Mesenchymal stem cell (in vitro differentiated cells and primary cell): ENCODE results near the gene DUS2.
"Not testable (repeated sequence)": the region's sequence is repeated elsewhere in the genome, so short reads cannot be mapped to it uniquely, and the experiment has no call there.

Experiments used
- DNase-seq: peaks from one replicate; pipeline ENCODE4 v3.0.0-alpha.2; 2013
- H2AFZ ChIP-seq: one replicate; pipeline ENCODE4 v1.6.1; 2013; ENCODE audit warnings: low read depth, mild to moderate bottlenecking, control low read depth, inconsistent platforms, low read length, moderate library complexity
- H2AK5ac ChIP-seq: 2 replicates; pipeline ENCODE4 v1.6.1; 2013; ENCODE audit warnings: low read length, moderate library complexity, mild to moderate bottlenecking, inconsistent platforms; ENCODE audit not compliant: severe bottlenecking
- H2BK120ac ChIP-seq: one replicate; pipeline ENCODE4 v1.6.1; 2013; ENCODE audit warnings: low read depth, mild to moderate bottlenecking, inconsistent platforms, low read length, moderate library complexity
- H2BK12ac ChIP-seq, 2 experiments: one replicate each; pipeline ENCODE4 v1.6.1; 2013; ENCODE audit warnings: inconsistent platforms in 2 of 2, low read length in 2 of 2, mild to moderate bottlenecking in 2 of 2, moderate library complexity in 2 of 2, control low read depth in 1 of 2
- H2BK15ac ChIP-seq: one replicate; pipeline ENCODE4 v1.6.1; 2013; ENCODE audit warnings: mild to moderate bottlenecking, low read depth, inconsistent platforms; ENCODE audit not compliant: poor library complexity, severe bottlenecking
- H2BK5ac ChIP-seq: 2 replicates; pipeline ENCODE4 v1.6.1; 2013; ENCODE audit warnings: low read depth, mild to moderate bottlenecking, low read length, control low read depth, inconsistent platforms; ENCODE audit not compliant: poor library complexity, severe bottlenecking
- H3K14ac ChIP-seq, 2 experiments: one replicate each; pipeline ENCODE4 v1.6.1; 2013; ENCODE audit warnings: inconsistent platforms in 2 of 2, low read length in 2 of 2, control low read depth in 1 of 2, mild to moderate bottlenecking in 1 of 2, moderate library complexity in 1 of 2
- H3K18ac ChIP-seq, 2 experiments: one replicate each; pipeline ENCODE4 v1.6.1; 2013; ENCODE audit warnings: inconsistent platforms in 2 of 2, low read length in 2 of 2, control low read depth in 1 of 2, low read depth in 1 of 2, mild to moderate bottlenecking in 1 of 2
- H3K23ac ChIP-seq, 2 experiments: one replicate each; pipeline ENCODE4 v1.6.1; 2013; ENCODE audit warnings: inconsistent platforms in 2 of 2, low read length in 2 of 2, mild to moderate bottlenecking in 2 of 2, moderate library complexity in 2 of 2, control low read depth in 1 of 2
- H3K27ac ChIP-seq: 2 replicates; pipeline ENCODE4 v1.5.1; 2013; ENCODE audit warnings: mild to moderate bottlenecking, moderate library complexity, low read length, control low read depth, inconsistent platforms; ENCODE audit not compliant: poor library complexity, severe bottlenecking
- H3K27me3 ChIP-seq, 2 experiments: 2 replicates each; pipeline versions ENCODE4 v1.6.1 to v1.7.0; 2013; ENCODE audit warnings: low read length in 2 of 2, mild to moderate bottlenecking in 2 of 2, moderate library complexity in 2 of 2, control low read depth in 1 of 2, inconsistent platforms in 1 of 2; ENCODE audit not compliant: control insufficient read depth in 1 of 2, insufficient read depth in 1 of 2
- H3K36me3 ChIP-seq, 2 experiments: 2 replicates each; pipeline versions ENCODE4 v1.6.1 to v1.7.0; 2013; ENCODE audit warnings: low read length in 2 of 2, control low read depth in 1 of 2, inconsistent platforms in 1 of 2, low read depth in 1 of 2, mild to moderate bottlenecking in 1 of 2; ENCODE audit not compliant: insufficient read depth in 2 of 2, control insufficient read depth in 1 of 2
- H3K4ac ChIP-seq, 2 experiments: one replicate each; pipeline ENCODE4 v1.6.1; 2013; ENCODE audit warnings: inconsistent platforms in 2 of 2, low read length in 2 of 2, mild to moderate bottlenecking in 2 of 2, moderate library complexity in 2 of 2, control low read depth in 1 of 2, low read depth in 1 of 2
- H3K4me1 ChIP-seq: 2 replicates; pipeline ENCODE4 v1.6.1; 2013; ENCODE audit warnings: low read depth, low read length, control low read depth; ENCODE audit not compliant: control insufficient read depth, insufficient read depth
- H3K4me2 ChIP-seq: 2 replicates; pipeline ENCODE4 v1.6.1; 2013; ENCODE audit warnings: low read length, mild to moderate bottlenecking, inconsistent platforms; ENCODE audit not compliant: poor library complexity, severe bottlenecking
- H3K4me3 ChIP-seq, 2 experiments: 2 replicates each; pipeline versions ENCODE4 v1.5.1 to v1.7.0; 2013; ENCODE audit warnings: low read length in 2 of 2, mild to moderate bottlenecking in 2 of 2, control low read depth in 1 of 2, low read depth in 1 of 2; ENCODE audit not compliant: insufficient read depth in 1 of 2
- H3K79me1 ChIP-seq: replicated peaks from 2 replicates; pipeline ENCODE4 v1.6.1; 2013; ENCODE audit warnings: mild to moderate bottlenecking, control low read depth, low read length, inconsistent platforms; ENCODE audit not compliant: poor library complexity, severe bottlenecking
- H3K9ac ChIP-seq: 2 replicates; pipeline ENCODE4 v1.7.0; 2013; ENCODE audit warnings: mild to moderate bottlenecking, low read length, moderate library complexity
- H3K9me3 ChIP-seq: 2 replicates; pipeline ENCODE4 v1.7.0; 2013; ENCODE audit warnings: mild to moderate bottlenecking, low read length; ENCODE audit not compliant: control insufficient read depth
- H4K8ac ChIP-seq: one replicate; pipeline ENCODE4 v1.6.1; 2013; ENCODE audit warnings: inconsistent platforms, mild to moderate bottlenecking, low read length, moderate library complexity
- H4K91ac ChIP-seq: one replicate; pipeline ENCODE4 v1.6.1; 2013; ENCODE audit warnings: mild to moderate bottlenecking, low read length, inconsistent platforms
- WGBS: methylation state at CpG from one replicate; pipeline ENCODE4 v1.1.7; 2013; ENCODE audit warnings: mixed read lengths; 5-methylcytosine and 5-hydroxymethylcytosine counted together

DUS2 gene

DNA sequence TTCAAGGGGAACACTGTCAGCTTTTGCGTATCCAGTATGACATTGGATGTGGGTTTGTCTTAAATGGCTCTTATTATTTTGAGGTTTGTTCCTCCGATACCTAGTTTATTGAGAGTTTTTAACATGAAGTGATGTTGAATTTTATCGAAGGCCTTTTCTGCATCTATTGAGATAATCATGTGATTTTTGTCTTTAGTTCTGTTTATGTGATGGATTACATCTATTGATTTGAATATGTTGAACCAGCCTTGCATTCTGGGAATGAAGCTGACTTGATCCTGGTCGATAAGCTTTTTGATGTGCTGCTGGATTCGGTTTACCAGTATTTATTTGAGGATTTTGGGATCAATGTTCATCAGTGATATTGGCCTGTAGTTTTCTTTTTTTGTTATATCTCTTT is 86.1 kb downstream of the DUS2 start:
- WGBS, result 98% methylated on average over 5 of the region's 5 CpGs
- not testable (repeated sequence) for H2BK12ac ChIP-seq, H3K4ac ChIP-seq, H3K9ac ChIP-seq, H2AK5ac ChIP-seq, H3K4me3 ChIP-seq, H4K91ac ChIP-seq, H3K27me3 ChIP-seq, H3K18ac ChIP-seq, H3K36me3 ChIP-seq, H3K4me1 ChIP-seq, H4K8ac ChIP-seq, H2BK15ac ChIP-seq, H3K23ac ChIP-seq, H2AFZ ChIP-seq, H3K27ac ChIP-seq, H3K4me2 ChIP-seq, DNase-seq, H3K14ac ChIP-seq, H2BK120ac ChIP-seq, H2BK5ac ChIP-seq
- Histone ChIP-seq H3K79me1 (peaks cover 21% of the 10 kb centered on the region), H3K9me3 (peaks cover 29% of the 10 kb centered on the region)

DNA sequence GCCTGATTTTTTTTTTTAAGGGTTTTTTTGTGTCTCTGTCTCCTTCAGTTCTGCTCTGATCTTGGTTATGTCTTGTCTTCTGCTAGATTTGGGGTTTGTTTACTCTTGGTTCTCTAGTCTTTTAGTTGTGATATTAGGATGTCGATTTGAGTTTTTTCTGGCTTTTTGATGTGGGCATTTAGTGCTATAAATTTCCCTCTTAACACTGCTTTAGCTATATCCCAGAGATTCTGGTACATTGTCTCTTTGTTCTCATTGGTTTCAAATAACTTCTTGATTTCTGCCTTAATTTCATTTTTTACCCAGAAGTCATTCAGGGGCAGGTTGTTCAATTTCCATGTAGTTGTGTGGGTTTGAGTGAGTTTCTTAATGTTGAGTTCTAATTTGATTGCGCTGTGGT is 87.5 kb downstream of the DUS2 start:
- H4K8ac ChIP-seq, H3K18ac ChIP-seq, H3K4me2 ChIP-seq, H2AFZ ChIP-seq, H3K4me1 ChIP-seq, H2BK5ac ChIP-seq, DNase-seq, H3K14ac ChIP-seq, H3K9ac ChIP-seq, H3K27ac ChIP-seq, H3K27me3 ChIP-seq, H2AK5ac ChIP-seq, H3K23ac ChIP-seq, H2BK120ac ChIP-seq, H3K4me3 ChIP-seq, H3K4ac ChIP-seq, H3K36me3 ChIP-seq, H2BK15ac ChIP-seq, H2BK12ac ChIP-seq, H4K91ac ChIP-seq: not testable (repeated sequence)
- peaks cover 23% of the 10 kb centered on the region for H3K9me3 ChIP-seq
- 100% methylated on average over 1 of the region's 2 CpGs for WGBS
- H3K79me1 ChIP-seq, result peaks cover 20% of the 10 kb centered on the region

DNA sequence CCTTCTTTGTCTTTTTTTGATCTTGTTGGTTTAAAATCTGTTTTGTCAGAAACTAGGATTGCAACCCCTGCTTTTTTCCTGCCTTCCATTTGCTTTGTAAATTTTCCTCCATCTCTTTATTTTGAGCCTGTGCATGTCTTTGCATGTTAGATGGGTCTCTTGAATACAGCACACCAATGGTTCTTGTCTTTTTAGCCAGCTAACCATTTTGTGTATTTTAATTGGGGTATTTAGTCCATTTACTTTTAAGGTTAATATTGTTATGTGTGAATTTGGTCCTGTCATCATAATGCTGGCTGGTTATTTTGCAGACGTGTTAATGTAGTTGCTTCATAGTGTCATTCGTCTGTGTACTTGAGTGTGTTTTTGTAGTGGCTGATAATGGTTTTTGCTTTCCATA is 88.3 kb downstream of the DUS2 start:
- no peak overlapping the region for H3K14ac ChIP-seq
- H3K79me1 ChIP-seq, result peaks cover 20% of the 10 kb centered on the region
- no peaks in the 10 kb centered on the region for H3K4me1 ChIP-seq
- no peak overlapping the region for H3K9ac ChIP-seq
- no peak overlapping the region for H4K91ac ChIP-seq
- no peak overlapping the region for H3K23ac ChIP-seq
- H3K4me3 ChIP-seq, result no peak overlapping the region
- H3K18ac ChIP-seq, result no peak overlapping the region
- H4K8ac ChIP-seq, result no peak overlapping the region
- H3K27me3 ChIP-seq, result no peaks in the 10 kb centered on the region
- H2BK15ac ChIP-seq, result no peak overlapping the region
- H2BK12ac ChIP-seq, result no peak overlapping the region
- H3K4me2 ChIP-seq, result no peak overlapping the region
- no peak overlapping the region for H2AK5ac ChIP-seq
- no peak for DNase-seq
- peaks cover 22% of the 10 kb centered on the region for H3K9me3 ChIP-seq
- WGBS, result 91% methylated on average over 2 of the region's 2 CpGs
- H2AFZ ChIP-seq, result no peak overlapping the region
- no peak overlapping the region for H2BK5ac ChIP-seq
- no peak overlapping the region for H3K4ac ChIP-seq
- no peak overlapping the region for H3K27ac ChIP-seq
- peaks cover 0 to 4% of the 10 kb centered on the region in 2 experiments for H3K36me3 ChIP-seq
- H2BK120ac ChIP-seq, result no peak overlapping the region

DNA sequence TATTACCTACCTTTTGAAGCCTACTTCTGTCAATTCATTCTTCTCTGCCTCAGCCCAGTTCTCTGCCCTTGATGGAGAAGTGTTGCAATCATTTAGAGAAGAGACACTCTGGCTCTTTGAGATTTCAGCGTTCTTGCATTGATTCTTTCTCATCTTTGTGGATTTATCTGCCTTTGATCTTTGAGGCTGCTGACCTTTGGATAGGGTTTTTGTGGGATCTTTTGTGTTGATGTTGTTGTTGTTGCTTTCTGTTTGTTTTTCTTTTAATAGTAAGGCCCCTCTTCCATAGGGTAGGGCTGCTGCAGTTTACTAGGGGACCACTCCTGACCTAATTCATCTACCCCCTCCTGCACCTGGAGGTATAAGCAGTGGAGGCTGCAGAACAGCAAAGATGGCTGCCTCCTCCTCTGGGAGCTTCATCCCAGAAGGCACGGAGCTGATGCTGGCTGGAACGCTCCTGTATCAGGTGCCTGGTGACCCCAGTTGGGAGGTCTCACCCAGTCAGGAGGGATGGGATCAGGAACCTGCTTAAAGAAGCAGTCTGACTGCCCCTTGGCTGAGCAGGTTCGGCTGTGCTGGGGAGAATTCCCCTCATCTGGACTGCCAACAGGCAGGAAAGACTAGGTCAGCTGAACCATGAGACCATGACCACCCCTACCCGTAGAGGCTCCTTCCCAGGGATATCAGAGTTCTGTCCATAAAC is 90.1 kb downstream of the DUS2 start:
- Histone ChIP-seq H3K4ac (no peak overlapping the region), H3K18ac (no peak overlapping the region), H2BK12ac (no peak overlapping the region), H3K4me1 (no peaks in the 10 kb centered on the region), H4K91ac (no peak overlapping the region), H3K36me3 (peaks cover 0 to 4% of the 10 kb centered on the region in 2 experiments), H2BK15ac (no peak overlapping the region), H3K4me2 (no peak overlapping the region), H3K9ac (no peak overlapping the region), H3K9me3 (peaks cover 22% of the 10 kb centered on the region), H3K23ac (no peak overlapping the region), H2BK5ac (no peak overlapping the region), H3K14ac (no peak overlapping the region), H4K8ac (no peak overlapping the region), H2AK5ac (no peak overlapping the region), H3K27ac (no peak overlapping the region), H3K27me3 (no peaks in the 10 kb centered on the region), H2BK120ac (no peak overlapping the region), H3K79me1 (peaks cover 20% of the 10 kb centered on the region), H3K4me3 (no peak overlapping the region), H2AFZ (no peak overlapping the region)
- 94% methylated on average over 5 of the region's 5 CpGs for WGBS
- DNase-seq, result no peak
